SU-DHL-6 (cell line): Measurements from ENCODE around the gene XYLB.

Experiments used
- EZH2phosphoT487 ChIP-seq: fragments of 200-600 bp; sonication (generic), shearing (Covaris generic); conservative IDR thresholded peaks from 2 replicates; pipeline ENCODE4 v1.6.1; 2018; ENCODE audit warnings: mild to moderate bottlenecking, antibody characterized with exemption, low read length, moderate library complexity, mixed read lengths
- TF ChIP-seq, protein P1 (sequence below): fragments of 200-600 bp; sonication (generic); IDR thresholded peaks from one replicate; pipeline ENCODE4 v1.5.1; 2017; ENCODE audit warnings: antibody characterized with exemption, mild to moderate bottlenecking, low read length, moderate library complexity; ENCODE audit not compliant: insufficient read depth, poor library complexity, severe bottlenecking

DNA sequence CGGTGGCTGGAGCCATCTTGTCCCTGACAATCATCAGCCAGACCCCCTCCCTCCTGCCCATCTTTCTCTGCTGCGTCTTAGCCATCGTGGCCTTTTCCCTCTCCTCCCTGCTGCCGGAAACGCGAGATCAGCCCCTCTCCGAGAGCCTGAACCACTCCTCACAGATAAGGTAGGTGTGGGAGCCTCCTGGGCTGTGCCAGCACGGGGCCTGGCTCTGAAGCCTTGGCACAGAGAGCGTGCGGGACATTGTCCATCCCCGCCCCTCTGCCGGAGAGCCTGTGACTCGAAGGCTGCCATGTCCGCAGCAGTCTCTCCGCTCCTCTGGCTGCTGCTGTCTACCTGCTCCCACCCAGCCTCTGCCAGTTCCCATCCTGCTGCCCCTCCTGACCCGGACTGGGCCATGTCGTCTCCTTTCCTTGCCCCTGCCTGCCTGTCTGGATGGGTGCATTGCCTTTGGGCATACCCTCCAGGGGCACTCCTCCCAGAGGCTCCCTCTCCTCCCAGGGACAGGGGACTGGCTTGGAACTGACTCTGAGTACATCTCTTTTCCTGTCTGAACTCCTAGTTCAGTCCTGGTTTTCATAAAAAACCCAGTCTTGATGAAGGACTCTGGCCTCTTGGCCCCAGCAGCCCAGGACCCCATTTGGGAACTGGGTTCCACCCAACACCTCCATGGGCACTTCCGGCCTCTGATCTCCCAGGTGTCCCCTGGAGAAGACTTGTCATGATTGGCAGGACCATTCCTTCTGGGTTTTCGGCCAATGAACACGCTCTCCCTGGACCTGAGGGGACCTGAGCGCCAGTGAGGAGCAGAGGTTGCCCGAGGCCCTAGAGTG is 30.0 kb upstream of the XYLB start:
- TF ChIP-seq, protein P1, sequence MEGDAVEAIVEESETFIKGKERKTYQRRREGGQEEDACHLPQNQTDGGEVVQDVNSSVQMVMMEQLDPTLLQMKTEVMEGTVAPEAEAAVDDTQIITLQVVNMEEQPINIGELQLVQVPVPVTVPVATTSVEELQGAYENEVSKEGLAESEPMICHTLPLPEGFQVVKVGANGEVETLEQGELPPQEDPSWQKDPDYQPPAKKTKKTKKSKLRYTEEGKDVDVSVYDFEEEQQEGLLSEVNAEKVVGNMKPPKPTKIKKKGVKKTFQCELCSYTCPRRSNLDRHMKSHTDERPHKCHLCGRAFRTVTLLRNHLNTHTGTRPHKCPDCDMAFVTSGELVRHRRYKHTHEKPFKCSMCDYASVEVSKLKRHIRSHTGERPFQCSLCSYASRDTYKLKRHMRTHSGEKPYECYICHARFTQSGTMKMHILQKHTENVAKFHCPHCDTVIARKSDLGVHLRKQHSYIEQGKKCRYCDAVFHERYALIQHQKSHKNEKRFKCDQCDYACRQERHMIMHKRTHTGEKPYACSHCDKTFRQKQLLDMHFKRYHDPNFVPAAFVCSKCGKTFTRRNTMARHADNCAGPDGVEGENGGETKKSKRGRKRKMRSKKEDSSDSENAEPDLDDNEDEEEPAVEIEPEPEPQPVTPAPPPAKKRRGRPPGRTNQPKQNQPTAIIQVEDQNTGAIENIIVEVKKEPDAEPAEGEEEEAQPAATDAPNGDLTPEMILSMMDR: no peak
- TF ChIP-seq EZH2phosphoT487: no peak
